Body of pancreas (tissue), 4 donors: Measurements from ENCODE around the gene EGLN1. TPM values are rescaled to one million over a fixed set of nuclear protein-coding genes. Genes with fewer than 3 reads are reported as not detected.

Experiments used
- ATAC-seq: fragments of 150-250 bp; one replicate; pipeline ENCODE4 v1.9.1; 2016
- DNase-seq, 4 donors: peaks; one replicate each; pipeline ENCODE4 v3.0.0-alpha.2; 2019
- H3K27ac ChIP-seq, 4 donors: fragments of 200-600 bp; sonication (generic); 1 replicate in 3 of 4; 2 replicates in 1 of 4; pipeline versions ENCODE4 v1.5.1 to v1.6.1; 2016 to 2019; ENCODE audit warnings: mild to moderate bottlenecking in 1 of 4, mixed read lengths in 1 of 4, moderate library complexity in 1 of 4
- H3K27me3 ChIP-seq, 2 donors: fragments of 200-600 bp; sonication (generic); one replicate each; pipeline ENCODE4 v1.6.0; 2016; ENCODE audit warnings: mild to moderate bottlenecking in 1 of 2
- H3K36me3 ChIP-seq, 2 donors: fragments of 200-600 bp; sonication (generic); replicated peaks in 1 of 2; 2 replicates each; pipeline ENCODE4 v1.5.1; 2016; ENCODE audit warnings: low read depth in 2 of 2; ENCODE audit not compliant: insufficient read depth in 1 of 2
- H3K4me1 ChIP-seq: fragments of 200-600 bp; sonication (generic); one replicate; pipeline ENCODE4 v1.6.0; 2016
- H3K4me3 ChIP-seq, 2 donors: fragments of 200-600 bp; sonication (generic); 1 replicate in 1 of 2; 2 replicates in 1 of 2; pipeline ENCODE4 v1.5.1; 2016 to 2019
- H3K9me3 ChIP-seq, 3 donors: fragments of 200-600 bp; sonication (generic); 1 replicate in 2 of 3; 2 replicates in 1 of 3; pipeline ENCODE4 v1.5.1; 2016
- POLR2A ChIP-seq, 3 donors: fragments of 450-650 bp; IDR thresholded peaks; one replicate each; pipeline ENCODE4 v1.6.1; 2016; ENCODE audit warnings: antibody characterized with exemption in 3 of 3, mild to moderate bottlenecking in 2 of 3
- WGBS, 2 donors: methylation state at CpG; one replicate each; pipeline ENCODE4 v1.1.5; 2017; 5-methylcytosine and 5-hydroxymethylcytosine counted together
- intact Hi-C: fragments of 100-400 bp; cut with DNase I; formaldehyde crosslinking; loops from one replicate; pipeline ENCODE4 v1.15.1; 2023
- total RNA-seq, 2 donors: library from RNA; depleted of rRNA; stranded (reverse); fragments of >200 nt; gene quantifications; one replicate each; pipeline ENCODE4 v1.1.0, GENCODE V29; 2016
- TF ChIP-seq, protein P1 (sequence below), 7 experiments: fragments of 450-650 bp in 4 of 7; fragments of 200-600 bp in 3 of 7; sonication (generic) in 3 of 7; IDR thresholded peaks; one replicate each; pipeline ENCODE4 v1.5.1; 2016 to 2019; ENCODE audit warnings: antibody characterized with exemption in 7 of 7

Gene EGLN1
- total RNA-seq, 2 donors from 2014 or later = 37.6 to 42.2 TPM

DNA sequence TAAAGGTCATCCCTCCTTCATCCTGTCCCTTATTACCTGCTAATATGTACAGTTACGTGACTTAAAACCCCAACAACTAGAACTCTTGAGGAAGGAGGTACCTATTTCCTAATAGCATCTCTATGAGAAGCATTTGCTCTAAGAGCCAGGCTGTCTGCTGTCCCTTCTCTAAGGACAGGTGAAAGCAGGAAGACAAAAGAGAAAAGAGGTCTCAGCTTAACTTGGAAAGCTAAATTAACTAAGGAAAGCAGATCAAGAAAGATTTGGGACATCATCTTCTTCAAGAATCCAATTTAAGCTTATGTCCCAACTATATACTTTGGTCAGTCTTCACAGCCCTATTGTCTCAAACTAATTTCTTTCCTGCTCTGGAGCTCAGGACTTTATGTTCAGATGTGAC, 2.9 kb downstream of the EGLN1 start:
- intact Hi-C loops = no loop called here
- peaks cover 64% of the 10 kb centered on the region for H3K4me1 ChIP-seq
- DNase-seq (no peak), ATAC-seq (no peak)
- H3K27ac ChIP-seq = peak overlapping the region in 3 of 4 donors; percentile 98 to 99 (median 99)
- peak overlapping the region in 1 of 2 donors; percentile 49 for H3K4me3 ChIP-seq
- 3 to 19% methylated on average over 1 of the region's 1 CpG for WGBS, 2 donors
- no peaks in the 10 kb centered on the region for H3K27me3 ChIP-seq
- TF ChIP-seq POLR2A (IDR thresholded peaks at IDR 0.05) = no peak
- TF ChIP-seq, protein P1, sequence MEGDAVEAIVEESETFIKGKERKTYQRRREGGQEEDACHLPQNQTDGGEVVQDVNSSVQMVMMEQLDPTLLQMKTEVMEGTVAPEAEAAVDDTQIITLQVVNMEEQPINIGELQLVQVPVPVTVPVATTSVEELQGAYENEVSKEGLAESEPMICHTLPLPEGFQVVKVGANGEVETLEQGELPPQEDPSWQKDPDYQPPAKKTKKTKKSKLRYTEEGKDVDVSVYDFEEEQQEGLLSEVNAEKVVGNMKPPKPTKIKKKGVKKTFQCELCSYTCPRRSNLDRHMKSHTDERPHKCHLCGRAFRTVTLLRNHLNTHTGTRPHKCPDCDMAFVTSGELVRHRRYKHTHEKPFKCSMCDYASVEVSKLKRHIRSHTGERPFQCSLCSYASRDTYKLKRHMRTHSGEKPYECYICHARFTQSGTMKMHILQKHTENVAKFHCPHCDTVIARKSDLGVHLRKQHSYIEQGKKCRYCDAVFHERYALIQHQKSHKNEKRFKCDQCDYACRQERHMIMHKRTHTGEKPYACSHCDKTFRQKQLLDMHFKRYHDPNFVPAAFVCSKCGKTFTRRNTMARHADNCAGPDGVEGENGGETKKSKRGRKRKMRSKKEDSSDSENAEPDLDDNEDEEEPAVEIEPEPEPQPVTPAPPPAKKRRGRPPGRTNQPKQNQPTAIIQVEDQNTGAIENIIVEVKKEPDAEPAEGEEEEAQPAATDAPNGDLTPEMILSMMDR (IDR thresholded peaks at IDR 0.05) = no peak
- H3K9me3 ChIP-seq = no peaks in the 10 kb centered on the region
- H3K36me3 ChIP-seq = no peaks in the 10 kb centered on the region

DNA sequence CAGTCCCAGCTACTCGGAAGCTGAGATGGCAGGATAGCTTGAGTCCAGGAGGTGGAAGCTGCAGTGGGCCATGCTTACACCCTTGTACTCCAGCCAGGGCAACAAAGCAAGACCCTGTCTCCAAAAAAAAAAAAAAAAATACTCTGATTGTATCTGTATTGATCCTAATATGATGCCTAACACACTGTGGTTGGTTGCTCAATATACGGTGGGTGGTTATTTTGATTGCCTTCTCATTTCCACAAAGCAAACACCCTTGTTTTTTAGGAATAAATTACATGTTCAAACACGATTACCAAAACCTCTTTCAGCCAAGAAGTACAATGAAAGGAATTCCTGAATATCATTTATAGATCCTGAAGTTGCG, 3.4 kb downstream of the EGLN1 start:
- no peak for ATAC-seq

DNA sequence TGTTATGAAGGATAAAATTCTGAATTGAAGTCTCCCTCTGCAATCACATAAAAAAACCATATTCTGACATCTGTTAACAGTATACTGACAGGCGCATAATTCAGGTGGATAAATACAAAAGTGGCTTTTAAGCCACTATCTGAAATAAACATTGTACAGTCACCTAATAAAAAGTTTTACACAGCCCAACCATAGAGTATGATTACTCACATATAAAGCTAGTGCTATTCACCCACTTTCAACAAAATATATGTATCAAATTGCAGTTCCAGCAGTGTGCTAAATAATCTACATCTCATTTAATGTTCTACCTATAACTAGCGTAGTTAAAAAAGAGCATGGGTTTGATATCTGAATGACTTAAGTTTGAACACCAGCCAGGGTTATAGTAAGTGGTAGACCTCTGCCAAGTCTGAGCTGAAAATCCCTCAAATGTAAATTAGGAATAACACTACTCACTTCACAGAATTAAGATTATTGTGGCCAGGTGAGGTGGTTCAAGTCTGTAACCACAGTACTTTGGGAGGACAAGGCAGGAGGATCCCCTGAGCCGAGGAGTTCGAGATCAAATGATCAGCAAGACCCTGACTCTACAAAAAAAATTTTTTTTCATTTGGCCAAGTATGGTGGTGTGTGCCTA, 3.9 kb downstream of the EGLN1 start:
- intact Hi-C loops = no loop called here
- H3K9me3 ChIP-seq = no peaks in the 10 kb centered on the region
- H3K36me3 ChIP-seq = no peaks in the 10 kb centered on the region
- H3K4me3 ChIP-seq = peak overlapping the region in 1 of 2 donors; percentile 49
- no peak for DNase-seq
- no peak for ATAC-seq
- no peak for TF ChIP-seq POLR2A (IDR thresholded peaks at IDR 0.05)
- TF ChIP-seq, protein P1 (IDR thresholded peaks at IDR 0.05) = no peak
- 25 to 37% methylated on average over 4 of the region's 4 CpGs for WGBS, 2 donors
- no peaks in the 10 kb centered on the region for H3K27me3 ChIP-seq
- H3K4me1 ChIP-seq = peaks cover 58% of the 10 kb centered on the region
- peak overlapping the region in 2 of 4 donors; percentile 10 to 28 for H3K27ac ChIP-seq

More for the DNA sequence above, 3.4 kb downstream of the EGLN1 start:
- 10 to 11% methylated on average over 4 of the region's 4 CpGs for WGBS, 2 donors
- intact Hi-C loops = no loop called here
- no peaks in the 10 kb centered on the region for H3K27me3 ChIP-seq
- DNase-seq = no peak
- peaks cover 63% of the 10 kb centered on the region for H3K4me1 ChIP-seq
- H3K36me3 ChIP-seq = no peaks in the 10 kb centered on the region
- H3K4me3 ChIP-seq = peak overlapping the region in 1 of 2 donors; percentile 49
- peak overlapping the region in 3 of 4 donors; percentile 28 to 99 (median 98) for H3K27ac ChIP-seq
- H3K9me3 ChIP-seq = no peaks in the 10 kb centered on the region
- TF ChIP-seq POLR2A (IDR thresholded peaks at IDR 0.05) = no peak
- TF ChIP-seq, protein P1 (IDR thresholded peaks at IDR 0.05) = no peak

DNA sequence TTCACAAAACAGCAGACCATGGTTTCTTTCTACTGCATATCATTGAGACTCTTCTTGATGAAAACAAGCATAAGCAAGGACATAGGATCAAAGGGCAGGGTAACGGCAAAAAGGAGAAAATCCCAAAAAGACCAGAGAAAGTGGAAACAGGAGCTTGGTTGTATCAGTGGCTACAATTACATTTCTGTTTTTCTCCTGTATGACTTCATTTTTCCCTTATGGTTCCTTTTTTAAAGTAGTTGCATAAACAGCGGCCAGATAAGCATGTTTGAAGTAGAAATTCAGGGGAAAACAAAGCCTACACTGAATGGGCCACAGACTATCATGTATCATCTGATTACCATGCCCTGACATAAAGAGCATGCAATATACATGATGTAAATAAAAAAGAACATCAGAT, 4.6 kb downstream of the EGLN1 start:
- Histone ChIP-seq H3K27ac (peak overlapping the region in 1 of 4 donors; percentile 28), H3K9me3 (no peaks in the 10 kb centered on the region), H3K4me3 (no peak overlapping the region), H3K4me1 (peaks cover 59% of the 10 kb centered on the region), H3K36me3 (no peaks in the 10 kb centered on the region), H3K27me3 (no peaks in the 10 kb centered on the region)
- WGBS, 2 donors = 15 to 29% methylated on average over 2 of the region's 2 CpGs
- DNase-seq (no peak), ATAC-seq (no peak)
- intact Hi-C loops = no loop called here
- TF ChIP-seq, protein P1 (IDR thresholded peaks at IDR 0.05) = no peak
- no peak for TF ChIP-seq POLR2A (IDR thresholded peaks at IDR 0.05)

DNA sequence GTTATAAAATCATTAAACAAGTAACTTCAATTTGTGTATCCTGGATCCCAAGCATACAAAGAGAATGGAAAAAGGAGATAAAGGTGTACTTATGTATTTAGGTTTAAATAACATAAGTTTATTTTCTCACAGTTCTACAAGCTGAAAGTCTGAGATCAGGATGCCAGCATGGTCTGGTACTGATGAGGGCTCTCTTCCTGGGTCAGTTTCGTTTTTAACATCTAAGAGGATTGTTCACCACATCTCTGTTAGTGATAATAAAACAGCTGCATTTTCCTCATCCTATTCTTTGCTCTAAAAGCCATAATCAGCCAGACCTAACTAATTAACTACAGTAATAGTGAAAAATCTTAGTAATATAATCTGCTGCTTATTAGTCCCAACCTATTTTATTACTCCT, 5.2 kb downstream of the EGLN1 start:
- Histone ChIP-seq H3K27me3 (no peaks in the 10 kb centered on the region), H3K9me3 (no peaks in the 10 kb centered on the region), H3K4me3 (no peak overlapping the region), H3K36me3 (no peaks in the 10 kb centered on the region), H3K4me1 (peaks cover 59% of the 10 kb centered on the region), H3K27ac (no peak overlapping the region)
- intact Hi-C loops = no loop called here
- TF ChIP-seq, protein P1 (IDR thresholded peaks at IDR 0.05) = no peak
- no peak for TF ChIP-seq POLR2A (IDR thresholded peaks at IDR 0.05)
- DNase-seq = no peak
- ATAC-seq = no peak
- 15 to 17% methylated on average over 1 of the region's 1 CpG for WGBS, 2 donors
